ENCODE data around the gene RHO.

Gene RHO

DNA sequence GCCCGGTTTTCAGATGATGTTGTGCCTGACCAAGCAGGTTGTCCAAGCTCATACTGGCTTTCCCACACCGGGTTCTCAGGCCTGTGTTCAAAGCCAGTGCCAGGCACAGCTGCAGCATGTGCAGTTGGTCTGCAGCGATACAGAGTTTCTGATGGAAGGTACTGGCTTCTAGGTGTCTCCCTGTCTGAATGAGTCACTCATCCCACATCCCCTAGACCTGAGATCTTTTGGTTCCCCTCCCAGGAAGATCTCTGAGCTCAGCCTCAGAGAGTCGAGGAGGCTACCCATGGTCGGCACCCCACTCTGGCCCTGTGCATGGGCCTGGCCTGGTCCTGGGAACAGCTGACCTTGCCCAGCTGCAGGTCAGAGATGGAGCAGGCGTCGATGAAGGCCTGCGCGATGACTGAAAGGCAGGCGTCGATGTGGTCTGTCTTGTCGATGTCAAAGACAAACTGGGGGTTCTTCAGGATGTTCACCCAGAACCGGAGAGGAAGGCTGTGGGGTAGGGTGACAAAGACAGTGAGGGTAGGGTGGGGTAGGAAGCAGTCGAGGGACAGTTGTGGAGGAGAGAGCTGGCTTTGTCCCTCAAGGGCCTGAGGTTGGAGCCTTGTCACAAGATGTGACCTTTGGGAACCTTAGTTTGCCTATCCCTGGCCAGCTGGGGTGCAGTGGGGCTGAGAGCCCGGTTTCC, 29.8 kb downstream of the RHO start:
- in situ Hi-C loops (cut with HindIII; ENCODE audit: low sequenced_read_pairs): no loop called here

DNA sequence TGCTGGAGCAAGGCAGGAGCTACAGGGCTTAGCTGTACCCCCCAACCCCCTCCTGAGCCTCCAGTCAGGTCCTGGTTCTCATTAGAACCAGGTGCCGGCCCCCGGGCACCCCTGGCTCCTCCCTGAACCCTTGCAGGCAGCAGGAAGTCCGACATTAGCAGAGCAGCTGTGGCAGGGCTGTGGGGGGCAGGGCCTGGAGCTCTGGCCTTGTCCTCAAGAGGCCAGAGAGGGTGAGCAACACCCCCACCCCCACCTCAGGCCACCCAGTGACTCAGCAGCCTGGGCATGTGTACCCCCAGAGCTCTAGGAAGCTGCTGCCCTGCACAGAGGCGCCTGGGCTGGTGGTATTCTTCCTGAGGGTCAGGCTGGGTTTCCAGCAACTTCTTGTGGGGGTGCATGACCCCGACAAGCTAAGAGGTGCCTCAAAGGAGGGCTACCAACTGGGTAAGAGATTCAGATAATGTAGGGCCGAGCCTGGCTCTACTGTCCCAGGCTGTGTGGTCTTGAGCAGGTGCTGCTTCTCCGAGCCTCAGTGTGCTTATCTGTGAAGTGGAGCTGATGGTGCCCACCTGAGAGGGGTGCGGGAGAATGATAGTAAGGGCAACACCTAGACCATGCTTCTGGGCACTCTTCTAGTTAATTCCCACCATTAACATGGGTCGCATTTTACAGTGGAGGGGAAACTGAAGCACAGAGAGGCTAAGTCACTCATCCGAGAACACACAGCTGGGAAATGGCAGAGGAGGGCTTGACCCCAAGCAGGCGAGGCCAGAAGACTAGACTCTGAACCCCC, 30.5 kb downstream of the RHO start:
- in situ Hi-C loops (cut with HindIII; ENCODE audit: low sequenced_read_pairs): no loop called here

DNA sequence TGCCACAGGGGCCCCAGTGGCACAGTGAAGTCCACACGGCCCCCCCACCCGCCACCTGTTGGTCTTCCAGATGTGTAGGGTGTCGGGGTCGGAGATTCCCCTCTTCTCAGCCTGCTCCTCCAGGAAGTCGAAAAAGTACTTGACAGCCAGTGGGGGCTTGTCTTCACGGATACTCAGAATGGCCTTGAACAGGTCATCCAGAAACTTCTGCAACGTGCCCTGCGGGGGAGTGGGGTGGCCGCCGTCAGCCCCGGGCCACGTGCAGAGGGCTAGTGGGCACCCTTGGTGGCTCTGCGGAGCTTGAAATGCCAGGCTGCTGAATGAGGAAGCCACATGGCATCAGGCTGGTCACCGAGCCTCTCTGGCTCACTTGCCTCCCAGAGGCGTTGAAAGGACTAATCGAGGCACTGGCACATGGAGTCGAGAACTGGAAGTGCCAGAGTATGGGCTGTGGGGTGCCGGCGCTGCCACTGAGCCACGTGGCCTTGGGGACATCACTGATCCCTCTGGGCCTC, 31.2 kb downstream of the RHO start:
- in situ Hi-C loops (cut with HindIII; ENCODE audit: low sequenced_read_pairs): no loop called here

DNA sequence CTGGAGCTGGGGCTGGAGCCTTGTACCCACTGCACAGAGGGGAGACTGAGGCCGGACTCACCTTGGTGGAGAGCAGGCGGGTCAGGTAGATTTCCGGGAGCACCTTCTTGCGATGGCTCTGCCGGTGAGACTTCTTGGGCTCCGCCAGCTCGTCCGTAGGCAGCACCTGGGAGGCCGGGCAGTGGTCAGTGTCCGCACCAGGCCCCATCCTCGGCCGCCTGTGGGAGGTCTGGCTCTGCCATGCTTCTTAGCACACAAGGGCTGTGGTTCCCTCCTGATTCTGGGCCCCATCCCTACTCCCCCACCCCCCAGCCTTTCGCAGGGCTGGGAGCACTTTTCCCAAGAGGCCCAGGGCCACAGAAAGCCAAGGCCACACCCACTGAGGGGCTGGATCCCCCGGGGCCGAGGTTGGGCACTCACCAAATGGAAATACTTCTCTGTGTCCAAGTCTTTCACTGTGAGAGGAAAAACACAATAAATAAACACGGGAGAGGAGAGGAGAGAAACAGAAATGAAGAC, 31.9 kb downstream of the RHO start:
- in situ Hi-C loops (cut with HindIII; ENCODE audit: low sequenced_read_pairs): no loop called here

DNA sequence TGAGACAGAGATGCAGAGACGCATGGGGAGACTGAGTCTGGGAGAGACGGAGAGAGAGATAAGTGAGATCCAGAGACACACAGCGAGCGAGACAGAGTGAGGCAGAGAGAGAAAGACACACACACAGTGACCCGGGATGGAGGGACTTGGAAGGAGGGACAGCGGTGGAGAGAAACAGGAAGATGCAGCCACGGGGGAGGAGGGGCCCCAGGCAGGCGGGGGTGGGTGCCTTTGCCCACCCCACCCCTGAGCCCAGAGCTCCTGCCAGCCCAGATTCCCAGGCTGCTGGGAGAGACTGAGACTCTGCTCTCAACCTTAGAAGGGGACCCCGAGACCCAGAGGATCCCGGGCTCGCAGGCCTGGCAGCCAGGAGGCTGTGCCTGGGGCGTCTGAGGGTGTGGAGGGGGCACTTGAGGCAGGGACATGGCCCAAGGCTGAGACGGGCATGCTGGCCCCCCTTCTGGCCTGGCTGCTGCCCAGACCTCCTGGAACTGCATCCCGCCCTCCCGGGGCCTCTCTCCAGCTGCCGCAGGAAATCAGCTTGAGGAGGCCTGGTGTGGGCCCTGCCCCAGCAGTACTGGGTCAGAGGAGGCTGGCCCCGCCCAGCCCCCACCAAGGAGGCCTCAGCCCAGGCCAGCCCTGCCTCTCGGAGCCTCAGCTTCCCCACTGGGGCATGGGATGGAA, 32.6 kb downstream of the RHO start:
- in situ Hi-C loops (cut with HindIII; ENCODE audit: low sequenced_read_pairs): no loop called here

DNA sequence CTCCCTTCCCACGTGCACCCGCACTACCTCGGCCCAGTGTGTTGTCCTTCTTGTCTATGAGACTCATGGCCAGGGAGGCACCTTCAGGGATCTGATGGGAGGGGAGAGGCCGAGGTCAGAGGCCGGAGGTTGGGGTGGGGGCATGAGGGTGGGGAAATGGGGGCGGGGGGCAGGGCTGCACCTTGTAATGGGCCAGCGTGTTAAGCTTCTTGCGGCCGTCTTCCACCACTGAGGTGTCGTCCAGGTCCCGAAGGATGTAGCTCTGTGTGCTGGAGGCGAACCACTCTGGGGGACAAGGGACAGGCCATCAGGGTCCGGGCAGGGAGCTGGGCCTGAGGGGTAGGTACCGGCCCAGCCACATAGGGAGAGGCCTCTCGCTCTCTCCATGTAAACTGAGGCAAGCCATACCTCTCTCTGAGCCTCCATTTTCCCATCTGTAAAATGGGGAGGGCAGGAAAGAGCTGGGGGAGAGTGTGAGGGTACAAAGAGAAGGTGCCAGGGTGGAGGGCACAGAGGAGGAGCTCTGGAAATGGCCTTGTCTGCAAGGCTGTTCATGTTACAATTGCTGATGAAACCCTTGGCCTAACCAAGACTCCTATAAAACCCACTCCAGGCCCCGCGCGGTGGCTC, 33.3 kb downstream of the RHO start:
- in situ Hi-C loops (cut with HindIII; ENCODE audit: low sequenced_read_pairs): no loop called here

DNA sequence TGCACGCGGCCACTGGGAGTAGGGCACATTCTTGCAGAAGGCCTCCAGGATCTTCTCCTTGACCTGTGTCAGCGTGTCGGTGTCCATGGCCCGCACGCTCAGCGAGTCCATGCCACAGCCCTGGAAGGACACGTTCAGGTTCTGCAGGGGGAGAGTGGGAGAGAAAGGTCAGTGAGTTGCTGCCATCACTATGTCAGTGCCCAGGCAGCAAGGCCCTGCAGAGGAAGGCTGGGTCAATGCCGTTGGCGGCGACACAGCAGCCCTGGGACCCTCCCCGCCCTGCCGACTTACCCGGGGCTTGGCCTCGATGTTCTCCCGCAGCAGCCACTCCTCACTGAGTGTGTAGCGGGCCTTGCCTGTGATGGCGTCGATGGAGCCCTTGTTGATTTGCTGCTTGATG, 34.4 kb downstream of the RHO start:
- in situ Hi-C loops (cut with HindIII; ENCODE audit: low sequenced_read_pairs): no loop called here

DNA sequence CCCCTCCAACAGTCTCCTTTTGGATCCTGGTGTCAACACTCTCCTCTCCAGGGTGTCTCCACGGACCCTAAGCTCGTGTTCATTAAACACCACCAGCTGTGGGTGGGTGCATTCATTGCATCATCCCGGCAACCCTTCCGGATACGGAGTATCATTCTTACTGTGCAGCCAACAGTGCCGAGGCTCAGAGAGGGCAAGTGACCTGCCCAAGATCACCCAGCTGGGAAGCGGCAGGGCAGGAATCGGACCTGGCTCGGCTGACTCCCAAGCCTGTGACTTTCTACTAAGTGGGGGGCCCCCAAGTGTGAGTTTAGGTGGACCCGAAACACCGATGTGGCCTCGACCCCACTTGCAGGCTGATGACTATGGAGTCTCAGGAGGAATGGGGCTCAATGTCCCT, 34.9 kb downstream of the RHO start:
- in situ Hi-C loops (cut with HindIII; ENCODE audit: low sequenced_read_pairs): no loop called here

DNA sequence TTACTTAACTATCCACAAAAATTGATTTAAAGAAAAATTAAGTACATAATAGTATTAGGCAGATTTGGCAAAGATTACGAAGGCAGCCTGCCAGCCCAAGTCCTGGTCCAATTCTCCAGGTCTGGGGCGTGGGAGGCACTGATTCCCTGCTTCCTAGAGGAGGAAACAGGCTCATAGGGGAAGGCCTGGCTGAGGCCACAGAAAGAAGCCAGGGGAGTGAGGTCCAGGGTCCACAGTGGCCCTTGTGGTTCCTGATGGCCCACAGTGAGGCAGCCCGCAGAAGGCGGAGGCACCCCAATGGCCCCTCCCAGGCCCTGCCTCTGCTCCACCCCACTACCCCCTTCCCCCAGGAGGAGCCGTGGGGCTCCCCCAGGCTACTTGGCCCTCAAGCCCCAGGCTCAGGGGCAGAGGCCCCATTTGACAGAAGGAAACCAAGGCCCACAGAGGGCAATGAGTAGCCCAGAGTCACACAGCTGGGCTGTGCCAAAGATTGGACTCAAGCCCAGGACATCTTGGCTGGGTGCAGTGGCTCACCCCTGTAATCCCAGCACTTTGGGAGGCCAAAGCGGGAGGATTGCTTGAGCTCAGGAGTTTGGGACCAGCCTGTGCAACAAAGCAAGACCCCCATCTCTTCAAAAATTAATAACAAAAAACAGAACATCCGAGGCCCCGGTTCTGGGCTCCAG, 35.6 kb downstream of the RHO start:
- in situ Hi-C loops (cut with HindIII; ENCODE audit: low sequenced_read_pairs): no loop called here

DNA sequence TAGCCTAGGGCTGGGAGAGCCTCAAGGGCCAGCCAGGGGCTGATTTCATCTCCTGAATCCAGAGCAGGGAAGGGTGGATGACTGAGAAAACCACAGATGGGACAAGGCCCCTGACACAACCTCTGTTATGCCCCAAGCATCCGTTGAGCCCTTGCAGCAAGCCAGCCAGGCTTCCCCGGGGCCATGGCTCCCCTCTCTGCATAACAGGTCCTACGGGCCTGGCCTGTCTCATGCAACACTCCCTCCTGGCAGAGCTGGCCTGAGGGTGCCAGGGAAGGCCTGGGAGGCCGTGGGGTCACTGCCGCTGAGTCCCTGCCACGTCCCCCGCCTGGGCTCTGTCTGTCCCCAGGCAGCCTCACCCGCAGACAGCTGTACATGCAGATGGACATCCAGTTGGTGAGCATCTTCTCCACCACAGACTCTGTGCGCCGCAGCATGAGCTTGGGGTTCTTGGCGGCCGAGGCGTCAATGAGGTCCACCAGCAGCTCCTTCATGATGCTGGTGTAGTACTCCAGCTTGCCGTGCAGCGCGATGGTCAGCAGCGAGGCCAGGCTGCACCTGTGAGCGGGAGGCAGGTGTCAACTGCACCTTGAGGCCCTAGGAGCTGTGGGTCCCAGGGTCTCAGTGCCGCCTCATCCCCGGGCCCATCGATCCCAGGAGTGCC, 36.7 kb downstream of the RHO start:
- in situ Hi-C loops (cut with HindIII; ENCODE audit: low sequenced_read_pairs): no loop called here

DNA sequence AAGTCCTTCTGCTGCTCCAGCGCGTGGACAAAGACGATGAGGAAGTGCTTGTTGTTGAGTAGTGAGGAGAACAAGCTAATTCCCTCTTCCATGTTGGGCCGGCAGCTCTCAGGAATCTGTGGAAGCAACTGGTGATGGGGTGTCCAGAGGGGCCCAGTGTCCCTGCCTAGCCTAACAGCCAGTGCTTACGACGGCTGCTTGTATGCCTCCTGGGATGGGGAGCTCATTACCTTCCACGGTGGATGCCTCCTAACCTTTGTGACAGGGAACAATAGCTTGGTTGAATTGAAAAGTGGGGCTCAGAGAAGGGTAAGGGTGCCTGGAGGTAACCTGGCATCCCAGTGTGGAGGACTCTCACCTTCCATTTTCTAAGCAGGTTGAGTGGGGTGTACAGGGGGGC, 37.5 kb downstream of the RHO start:
- in situ Hi-C loops (cut with HindIII; ENCODE audit: low sequenced_read_pairs): no loop called here

DNA sequence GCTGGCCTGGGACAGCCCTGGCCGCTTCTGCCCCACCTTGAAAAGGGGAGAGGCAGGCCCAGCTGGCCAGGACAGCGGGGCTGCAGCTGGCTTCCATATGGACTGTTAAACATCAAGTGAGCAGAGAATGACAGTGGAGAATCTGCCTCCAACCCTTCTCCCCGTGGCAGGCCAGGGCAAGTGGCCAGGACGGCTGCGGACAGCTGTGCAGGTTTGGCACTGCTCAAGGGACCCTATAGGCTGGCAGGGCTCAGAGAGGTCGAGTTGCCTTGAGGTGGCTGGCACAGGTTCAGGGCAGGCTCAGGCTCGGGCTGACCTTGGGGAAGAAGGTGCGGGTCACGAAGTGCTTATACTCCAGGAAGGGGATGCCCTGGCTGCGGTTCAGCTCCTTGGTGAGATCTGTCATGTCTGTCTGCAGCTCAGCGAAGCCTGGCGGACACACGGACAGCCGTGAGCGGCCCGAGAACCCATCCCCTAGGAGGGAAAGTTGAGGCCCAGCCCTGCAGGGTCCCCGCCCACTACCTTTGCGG, 38.8 kb downstream of the RHO start:
- in situ Hi-C loops (cut with HindIII; ENCODE audit: low sequenced_read_pairs): no loop called here

DNA sequence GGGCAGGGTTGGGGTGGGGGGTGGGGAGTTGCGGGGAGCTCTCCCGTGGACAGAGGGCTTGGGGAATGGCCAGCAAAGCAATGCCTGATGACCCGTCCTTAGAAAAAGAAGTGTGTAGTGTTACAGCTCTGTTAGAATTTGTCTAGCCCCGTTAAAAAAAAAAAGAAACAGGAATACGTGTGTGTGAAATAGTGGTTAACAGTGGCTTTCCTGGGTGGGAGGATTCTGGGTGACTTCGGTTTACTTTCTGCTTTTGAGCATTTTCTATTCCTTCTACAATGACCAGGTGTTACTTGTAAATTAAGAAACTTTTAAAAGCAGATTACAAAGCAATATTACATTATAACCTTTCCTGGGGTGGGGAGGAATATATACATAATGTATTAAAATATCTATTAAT, 39.5 kb downstream of the RHO start:
- in situ Hi-C loops (cut with HindIII; ENCODE audit: low sequenced_read_pairs): no loop called here

DNA sequence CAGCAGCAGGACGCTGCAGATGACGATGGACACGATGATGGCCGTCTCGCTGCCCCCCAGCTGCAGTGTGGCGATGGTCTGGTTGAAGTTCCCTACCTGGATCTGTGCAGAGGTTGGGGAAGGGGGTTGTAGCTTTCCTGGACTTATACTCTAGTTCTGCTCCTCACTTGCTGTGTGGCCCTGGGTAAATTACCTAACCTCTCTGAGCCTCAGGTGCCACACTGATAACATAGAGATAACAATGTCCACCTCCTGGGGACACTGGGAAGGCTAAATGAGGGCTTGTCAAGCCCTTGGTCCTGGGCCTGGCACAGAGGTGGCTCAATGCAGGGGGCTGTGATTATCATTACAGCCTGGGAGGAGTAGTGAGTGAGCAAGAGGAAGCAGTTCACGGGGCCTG, 41.4 kb downstream of the RHO start:
- in situ Hi-C loops (cut with HindIII; ENCODE audit: low sequenced_read_pairs): no loop called here

DNA sequence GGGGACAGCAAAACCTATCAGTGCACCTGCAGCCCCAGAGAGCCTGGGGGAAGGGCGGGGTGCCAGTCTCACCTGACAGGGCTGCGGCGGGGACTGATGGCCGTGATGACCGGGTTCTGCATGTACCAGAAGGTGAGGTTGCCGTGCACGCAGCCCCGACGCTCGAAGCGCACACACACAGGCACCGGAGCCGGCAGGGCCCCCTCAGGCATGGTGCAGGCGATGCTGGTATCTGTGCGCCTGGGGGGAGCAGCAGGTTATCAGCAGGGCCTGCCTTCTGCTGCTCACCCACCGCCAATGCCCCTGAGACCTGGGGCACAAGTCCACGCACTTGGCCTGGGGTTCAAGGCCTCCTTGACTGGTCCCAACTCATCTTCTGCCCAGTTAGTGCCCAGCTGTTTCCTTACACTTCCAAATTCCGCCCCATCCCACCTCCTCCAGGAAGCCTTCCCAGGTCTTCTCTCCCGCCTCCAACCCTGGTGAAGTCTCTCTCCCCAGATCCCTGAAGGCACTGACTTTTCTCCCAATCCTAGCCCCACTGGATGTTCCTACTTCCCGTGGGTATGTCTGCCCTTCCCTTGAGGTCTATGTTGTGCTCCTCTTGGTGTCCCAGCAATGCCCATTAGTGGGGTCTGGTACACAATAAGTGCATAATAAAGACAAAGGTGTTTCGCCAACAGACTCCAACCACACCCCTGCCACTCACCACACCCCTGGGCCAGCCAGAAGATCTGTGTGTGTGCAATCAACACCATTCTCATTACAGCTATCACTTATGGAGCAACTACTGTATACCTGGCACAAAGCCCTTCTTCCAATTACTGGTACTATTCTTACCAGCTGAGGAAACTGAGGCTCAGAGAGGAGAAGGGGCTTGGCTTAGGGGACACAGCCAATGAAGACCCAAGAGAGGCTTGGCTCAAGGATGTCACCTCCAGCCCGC, 43.4 kb downstream of the RHO start:
- in situ Hi-C loops (cut with HindIII; ENCODE audit: low sequenced_read_pairs): no loop called here

DNA sequence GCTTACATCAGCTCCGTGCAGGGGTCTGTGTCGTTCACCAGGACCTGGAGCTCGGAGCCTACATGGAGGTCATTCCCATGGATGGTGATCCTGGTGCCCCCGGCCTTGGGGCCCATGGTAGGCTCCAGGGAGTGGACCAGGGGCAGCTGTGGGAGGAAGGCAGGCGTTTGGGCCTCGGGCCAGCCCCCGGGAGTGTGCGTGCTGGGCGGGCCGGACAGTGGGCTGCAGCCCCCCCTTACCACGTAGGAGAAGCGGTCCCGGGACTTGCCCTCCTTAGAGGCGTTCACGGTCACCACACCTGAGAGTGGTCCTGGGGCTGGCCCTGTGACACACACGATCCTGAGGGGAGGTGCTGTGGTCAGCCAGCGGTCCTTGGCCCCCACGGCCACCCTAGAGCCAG, 44.2 kb downstream of the RHO start:
- in situ Hi-C loops (cut with HindIII; ENCODE audit: low sequenced_read_pairs): no loop called here

DNA sequence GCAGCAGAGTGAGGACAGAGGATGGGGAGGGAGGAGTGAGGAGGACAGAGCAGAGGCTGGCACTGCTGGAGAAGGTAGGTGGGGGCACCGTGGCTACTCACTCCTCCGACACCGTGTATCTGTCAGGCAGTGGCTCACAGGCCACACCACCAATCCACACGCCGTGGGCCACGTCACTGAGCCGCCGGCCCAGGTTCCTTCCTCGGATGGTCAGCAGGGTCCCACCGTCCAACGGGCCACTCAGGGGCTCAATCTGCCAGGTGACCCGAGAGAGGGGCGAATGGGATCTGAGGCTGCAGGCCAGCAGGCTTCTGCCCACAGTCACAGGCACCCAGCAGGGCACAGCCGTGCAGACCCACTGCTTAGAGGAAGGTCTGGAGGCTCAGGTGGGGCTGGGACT, 45.1 kb downstream of the RHO start:
- in situ Hi-C loops (cut with HindIII; ENCODE audit: low sequenced_read_pairs): no loop called here

DNA sequence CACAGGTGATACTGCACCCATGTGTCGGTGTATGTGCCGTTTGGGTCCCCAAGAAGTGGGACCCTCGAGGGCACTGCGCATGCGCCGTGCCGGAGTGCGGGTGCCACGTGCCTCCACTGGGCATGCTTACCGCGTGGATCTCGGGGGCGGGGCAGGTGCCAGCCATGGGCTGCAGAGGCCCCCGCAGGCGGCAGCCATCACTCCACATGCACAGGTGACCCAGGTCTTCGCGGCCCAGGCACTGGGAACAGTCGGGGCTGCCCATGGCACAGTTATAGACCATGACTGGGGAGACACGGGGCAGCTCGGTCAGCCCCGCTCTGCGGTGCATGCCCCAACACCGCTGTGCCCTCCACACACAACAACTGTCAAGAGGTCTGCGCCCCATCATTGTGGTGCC, 45.8 kb downstream of the RHO start:
- in situ Hi-C loops (cut with HindIII; ENCODE audit: low sequenced_read_pairs): no loop called here

Data from DLD1 (cell line).